Ramos (cell line): ENCODE measurements around the gene TDP1.
"Not testable (repeated sequence)": the region's sequence is repeated elsewhere in the genome, so short reads cannot be mapped to it uniquely, and the experiment has no call there.

Source experiments
- in situ Hi-C: fragments of 300-500 bp; cut with MboI; formaldehyde crosslinking; loops from one replicate; pipeline ENCODE4 v1.14.3; 2022; ENCODE audit warnings: low sequenced_read_pairs; ENCODE audit not compliant: unreplicated experiment

The TDP1 gene

DNA sequence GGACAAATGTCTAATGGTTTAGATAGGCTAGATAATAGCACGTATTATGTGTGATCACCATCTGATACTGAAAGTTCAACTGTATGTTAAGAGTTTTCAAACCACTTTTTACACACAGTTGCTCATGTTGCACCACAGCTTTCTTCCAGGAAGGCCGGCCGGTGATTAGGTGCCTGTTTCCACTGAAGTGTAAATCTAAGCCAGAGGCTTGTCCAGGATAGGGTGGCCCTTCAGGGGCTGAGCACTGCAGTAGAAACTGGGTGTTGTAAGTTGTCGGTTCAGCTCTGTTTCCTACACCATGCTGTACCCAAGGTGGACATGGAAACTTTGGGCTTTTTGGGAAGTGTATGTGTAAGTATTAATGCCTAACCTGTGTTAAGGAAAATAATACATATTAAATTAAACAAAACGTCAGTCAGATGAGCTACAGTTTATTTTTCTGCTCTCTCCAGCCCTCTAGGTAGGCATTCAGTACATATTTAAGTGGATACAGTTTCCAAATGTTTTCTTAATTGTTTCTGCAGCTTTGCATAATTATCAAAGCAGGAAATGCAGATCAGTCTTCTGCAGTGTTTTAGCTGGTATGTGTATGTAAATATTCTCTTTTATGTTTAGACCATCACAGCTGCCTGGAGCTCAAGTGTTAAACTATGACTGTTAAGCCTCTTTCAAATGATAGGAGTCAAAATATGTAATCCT lies 30.9 kb downstream of the TDP1 start:
- in situ Hi-C loops, result no loop called here

DNA sequence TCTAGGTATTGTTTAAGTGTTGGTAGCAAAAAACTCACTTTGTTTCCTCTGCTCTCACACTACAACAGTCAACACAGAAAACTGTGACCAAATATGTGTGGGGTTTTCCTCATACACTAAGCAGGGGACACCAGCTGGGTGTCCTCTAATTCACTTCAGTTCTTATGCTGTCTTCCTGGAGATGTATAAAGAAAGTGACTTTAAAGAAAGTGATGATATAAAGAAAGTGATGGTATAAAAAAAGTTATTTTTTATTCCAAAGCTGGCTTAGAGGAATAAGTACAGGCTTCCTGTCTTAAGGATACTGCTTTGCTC lies 31.4 kb downstream of the TDP1 start:
- in situ Hi-C loops, result no loop called here

DNA sequence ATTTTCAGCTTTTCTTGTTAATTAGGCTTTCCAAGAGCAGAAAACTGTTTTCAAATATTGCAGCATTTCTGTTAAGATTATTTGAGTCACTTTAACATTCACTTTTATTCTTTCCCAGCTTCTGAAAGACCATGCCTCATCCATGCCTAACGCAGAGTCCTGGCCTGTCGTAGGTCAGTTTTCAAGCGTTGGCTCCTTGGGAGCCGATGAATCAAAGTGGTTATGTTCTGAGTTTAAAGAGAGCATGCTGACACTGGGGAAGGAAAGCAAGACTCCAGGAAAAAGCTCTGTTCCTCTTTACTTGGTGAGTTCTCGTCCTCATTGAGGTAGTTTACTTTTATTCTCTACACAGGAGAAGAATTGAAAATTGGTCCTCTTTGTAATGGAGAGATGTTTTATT lies 33.1 kb downstream of the TDP1 start:
- in situ Hi-C loops, result no loop called here

DNA sequence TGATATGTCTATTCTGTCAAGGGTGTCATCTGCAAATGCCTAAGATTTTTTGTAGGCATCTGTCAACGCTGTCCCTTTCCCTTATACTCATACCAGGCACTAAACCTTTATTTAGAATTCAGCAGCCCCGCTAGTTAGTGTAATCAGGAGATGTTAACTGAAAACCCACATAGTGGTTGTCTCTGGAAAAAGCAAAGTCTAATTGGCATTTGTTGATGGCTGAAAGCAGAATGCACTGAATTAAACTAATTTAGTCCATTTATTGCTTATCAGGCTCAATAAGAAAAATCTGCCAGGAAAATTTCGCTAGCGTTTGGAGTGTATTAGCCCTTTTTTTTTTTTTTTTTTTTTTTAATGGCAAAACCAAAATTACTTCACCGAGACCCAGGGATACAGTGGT lies 34.5 kb downstream of the TDP1 start:
- in situ Hi-C loops, result no loop called here

DNA sequence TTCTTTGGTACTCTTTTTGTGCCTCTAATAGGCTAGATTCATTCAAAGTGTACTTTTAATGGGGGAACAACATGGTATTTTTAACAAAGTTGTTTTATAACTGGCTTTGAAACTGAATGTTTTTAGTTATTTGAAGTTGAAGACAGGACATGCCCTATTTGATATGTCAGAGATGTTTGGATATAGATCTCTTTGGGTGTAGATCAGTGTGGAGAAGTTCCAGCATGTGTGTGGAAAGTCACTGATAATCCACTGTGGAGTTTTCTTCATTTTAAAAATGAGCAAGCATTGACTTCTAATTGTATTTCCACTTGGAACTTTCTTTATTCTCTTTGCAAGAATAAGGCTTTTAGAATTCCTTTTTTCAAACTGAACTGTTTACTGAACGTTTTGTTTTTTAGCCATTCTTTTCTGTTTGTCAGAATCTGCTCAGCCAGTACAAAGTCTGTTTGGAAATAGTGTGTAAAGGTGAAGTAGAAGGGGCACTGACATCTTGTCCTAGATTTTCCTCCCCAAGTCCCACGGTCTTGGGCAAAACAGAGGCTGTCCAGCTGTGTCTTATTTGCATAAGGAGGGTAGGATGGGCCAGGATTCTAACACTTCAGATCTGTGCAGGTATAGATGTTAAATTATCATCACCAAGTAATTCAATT lies 35.0 kb downstream of the TDP1 start:
- in situ Hi-C loops, result no loop called here

DNA sequence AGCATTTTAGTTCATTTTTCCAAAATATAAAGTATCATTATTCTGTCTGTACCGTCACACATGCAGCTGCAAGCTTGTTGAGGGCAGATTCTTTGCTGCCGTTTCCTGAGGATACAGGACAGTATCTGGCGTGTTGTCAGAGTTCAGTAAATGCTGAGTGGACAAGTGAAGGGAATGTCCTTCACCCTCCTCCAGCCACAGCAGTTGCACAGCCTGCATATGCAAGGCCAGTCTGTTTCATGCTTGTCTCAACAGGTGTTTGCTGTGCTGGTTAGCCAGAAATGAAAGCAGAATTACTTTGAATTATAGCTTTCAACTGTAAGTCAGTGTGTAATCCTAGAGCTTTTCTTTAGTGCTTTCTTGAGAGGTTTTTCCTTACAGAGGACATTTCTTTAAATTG lies 36.5 kb downstream of the TDP1 start:
- in situ Hi-C loops, result no loop called here

DNA sequence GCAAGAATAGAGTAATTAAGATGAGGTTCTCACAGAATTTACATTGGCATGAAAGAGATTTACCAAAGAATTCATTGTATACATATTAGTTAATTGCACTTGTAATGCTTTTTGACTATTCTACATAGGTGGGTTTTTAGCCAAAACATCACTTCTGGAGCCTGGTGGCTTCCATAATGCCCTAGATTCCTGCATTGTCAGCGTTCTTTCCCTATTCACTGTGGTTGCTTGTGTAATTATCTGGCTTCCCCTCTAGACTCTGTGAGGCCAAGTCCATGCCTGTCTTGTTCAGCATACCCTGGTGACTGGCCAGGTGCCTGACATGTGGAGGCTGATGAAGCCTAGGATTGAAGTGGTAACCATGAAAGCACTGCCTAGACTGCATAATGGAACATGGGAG lies 41.2 kb downstream of the TDP1 start:
- in situ Hi-C loops, result no loop called here

DNA sequence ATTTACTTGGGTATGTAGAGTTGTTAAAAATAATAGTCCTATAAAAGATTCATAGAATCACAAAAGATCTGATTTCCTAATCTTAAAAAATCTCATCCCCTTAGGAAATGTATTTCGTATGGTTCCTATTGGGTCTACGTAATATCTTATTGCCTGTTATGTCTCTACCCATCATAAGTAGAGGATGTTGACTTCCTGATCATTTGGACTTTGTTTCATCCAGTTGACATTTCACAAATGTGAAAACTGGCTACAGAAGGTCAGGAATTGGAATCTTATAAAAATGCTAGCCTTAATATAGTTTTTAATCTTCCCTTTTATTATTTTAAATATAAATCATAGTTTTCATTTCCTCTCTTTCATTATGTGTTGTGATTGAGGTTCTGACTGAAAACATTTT lies 45.2 kb downstream of the TDP1 start:
- in situ Hi-C loops, result no loop called here

DNA sequence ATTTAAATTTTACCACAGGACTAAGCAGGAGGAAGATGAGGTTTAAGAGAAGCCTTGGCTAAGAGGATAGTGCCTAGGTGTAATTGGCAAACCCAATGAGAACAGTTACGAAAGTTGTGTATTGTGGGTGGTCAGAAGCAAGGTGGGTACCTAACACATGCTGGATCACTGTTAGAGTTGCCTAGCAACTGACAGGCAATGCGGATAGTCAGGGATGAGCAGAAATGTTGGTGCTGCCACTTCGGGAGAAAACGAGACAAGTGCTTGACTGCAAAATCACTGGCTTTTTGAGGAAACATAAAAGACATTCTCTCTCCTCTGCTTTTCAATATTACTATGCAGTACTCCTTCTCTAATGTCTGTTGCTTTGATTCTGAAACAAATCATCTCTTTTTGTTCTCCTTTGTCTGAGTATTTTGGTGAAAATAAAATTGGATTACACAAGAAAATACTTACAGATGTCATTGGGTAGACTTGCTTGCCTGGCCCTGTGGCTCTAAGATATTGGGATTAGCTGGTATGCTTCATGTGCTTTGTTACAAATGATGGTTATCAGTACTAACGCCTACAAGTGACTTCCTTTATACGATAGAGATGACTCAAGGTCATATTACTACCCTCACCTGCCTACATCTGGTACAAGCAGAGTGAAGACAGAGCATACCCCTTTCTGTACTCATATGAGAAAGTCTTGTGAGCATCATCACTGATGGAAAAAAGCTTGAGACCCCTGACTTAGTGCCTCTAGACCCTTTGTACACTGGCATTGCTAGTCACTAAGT lies 48.0 kb downstream of the TDP1 start:
- in situ Hi-C loops, result no loop called here

DNA sequence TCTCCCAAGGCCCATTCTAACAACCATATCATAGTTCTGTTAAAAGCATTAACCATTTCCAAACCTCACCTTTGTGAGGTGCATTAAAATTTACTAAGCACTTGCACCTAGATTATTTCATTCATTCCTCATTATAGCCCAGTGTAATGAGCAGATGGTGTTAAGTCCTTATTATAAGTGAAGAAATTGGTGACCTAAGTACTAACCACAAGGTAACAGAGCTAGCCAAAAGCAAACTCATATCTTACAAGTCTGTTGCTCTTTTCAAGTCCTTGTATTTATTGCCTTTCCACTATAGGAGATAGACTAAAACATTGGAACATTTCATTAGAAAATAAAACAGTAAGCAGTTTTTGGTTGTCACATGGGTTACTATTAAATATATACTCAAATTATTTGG lies 49.7 kb downstream of the TDP1 start:
- in situ Hi-C loops, result no loop called here

DNA sequence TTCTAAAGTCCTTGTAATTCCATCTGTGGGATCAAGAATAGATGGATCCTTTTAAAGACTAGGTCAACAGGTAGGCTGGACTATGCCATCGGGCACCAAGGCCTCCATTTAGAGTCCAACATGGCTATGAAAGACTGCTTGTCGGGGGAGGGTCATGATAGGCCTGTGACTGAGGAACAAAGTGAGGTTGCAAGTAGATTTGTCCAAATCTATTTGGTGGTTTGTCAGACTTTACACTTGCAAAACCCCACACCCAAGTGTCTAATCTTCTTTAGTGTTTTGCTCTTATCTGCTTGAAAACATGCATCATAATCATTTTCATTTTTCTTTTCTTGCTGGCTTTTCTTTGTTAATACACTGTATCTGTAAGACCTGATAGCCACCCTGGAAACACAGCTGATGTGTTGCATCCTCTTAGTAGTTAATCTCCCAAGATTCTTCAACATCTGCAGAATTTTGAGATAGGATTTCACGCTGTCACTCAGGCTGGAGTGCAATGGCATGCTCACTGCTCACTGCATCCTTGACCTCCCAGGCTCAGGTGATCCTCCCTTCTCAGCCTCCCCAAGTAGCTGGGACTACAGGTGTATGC lies 50.3 kb downstream of the TDP1 start:
- in situ Hi-C loops, result no loop called here

DNA sequence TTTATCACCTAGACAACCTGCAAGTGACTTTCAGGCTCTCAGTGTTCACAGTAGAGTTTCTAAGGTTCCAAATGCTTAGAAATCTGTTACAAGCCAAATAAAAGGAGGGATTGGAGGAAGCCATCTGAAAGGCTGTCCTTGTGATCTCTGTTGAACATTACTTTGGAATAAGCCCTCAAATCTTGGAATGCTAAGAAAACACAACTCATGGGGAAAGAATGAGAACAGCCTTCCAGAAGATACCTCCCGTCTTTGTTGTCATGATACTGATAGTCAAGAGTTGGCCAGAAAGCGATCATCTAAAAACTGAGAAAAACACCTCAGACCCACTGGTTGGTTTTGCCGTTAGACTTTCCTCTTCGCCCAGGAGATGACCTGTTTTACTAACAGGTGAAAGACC lies 61.6 kb downstream of the TDP1 start:
- in situ Hi-C loops, result no loop called here

DNA sequence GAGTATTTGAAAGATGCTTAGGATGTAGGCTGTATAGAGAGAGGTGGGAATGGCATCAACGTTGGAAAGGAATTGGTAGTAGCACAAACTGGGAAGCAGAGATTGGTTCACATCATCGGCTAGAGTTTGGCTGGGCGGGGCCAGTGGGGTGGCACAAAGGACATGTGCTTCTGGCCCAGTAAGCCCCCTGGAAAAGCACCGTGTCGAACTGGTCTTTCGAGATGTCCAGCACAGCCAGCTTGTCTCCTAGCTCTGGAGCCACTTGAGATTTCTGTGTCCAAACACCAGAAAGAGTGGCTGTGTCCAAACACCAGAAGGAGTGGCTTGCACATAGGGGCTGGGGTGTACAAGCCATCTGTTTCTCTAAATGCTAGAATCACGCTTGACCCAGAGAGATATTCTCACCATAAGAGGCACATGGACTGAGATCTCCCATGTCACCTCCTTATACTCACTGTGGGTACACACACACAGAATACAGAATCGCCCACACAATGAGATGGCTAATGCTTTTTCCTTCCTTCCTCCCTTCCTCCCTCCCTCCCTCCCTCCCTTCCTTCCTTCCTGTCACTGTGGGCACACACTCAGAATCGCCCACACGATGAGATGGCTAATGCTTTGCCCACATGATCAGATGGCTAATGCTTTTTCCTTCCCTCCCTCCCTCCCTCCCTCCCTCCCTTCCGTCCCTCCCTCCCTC lies 64.2 kb downstream of the TDP1 start:
- in situ Hi-C loops, result no loop called here

DNA sequence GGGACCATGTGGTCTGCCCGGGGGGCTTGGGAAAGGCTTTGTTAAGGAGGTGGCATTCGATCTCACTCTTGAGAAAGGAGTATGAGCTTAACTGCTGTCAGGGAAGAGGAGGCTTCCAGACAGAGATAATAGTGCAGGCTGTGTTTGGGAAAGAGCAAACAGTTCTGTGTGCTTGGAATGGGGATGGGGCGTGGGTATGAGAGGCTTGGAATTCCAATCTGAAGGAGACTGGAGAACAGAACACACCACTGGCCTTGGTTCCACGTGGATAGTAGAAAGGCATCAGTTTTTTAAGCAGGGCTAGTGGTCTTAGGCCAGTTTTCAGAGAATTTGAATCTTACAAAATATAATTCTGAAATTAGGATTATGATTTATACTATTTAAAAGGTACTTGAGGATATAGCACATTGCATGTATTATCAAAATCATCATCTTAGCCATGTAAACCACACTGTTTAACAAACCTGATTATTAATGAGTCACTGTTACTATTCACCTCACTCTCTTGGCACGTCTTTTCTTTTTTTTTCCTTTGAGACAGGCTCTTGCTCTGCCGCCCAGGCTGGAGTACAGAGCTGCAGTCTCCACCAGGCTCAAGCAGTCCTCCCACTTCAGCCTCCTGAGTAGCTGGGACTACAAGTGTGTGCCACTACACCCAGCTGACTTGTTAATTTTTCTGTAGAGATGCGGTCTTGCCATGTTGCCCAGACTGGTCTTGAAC lies 67.6 kb downstream of the TDP1 start:
- in situ Hi-C loops, result no loop called here

DNA sequence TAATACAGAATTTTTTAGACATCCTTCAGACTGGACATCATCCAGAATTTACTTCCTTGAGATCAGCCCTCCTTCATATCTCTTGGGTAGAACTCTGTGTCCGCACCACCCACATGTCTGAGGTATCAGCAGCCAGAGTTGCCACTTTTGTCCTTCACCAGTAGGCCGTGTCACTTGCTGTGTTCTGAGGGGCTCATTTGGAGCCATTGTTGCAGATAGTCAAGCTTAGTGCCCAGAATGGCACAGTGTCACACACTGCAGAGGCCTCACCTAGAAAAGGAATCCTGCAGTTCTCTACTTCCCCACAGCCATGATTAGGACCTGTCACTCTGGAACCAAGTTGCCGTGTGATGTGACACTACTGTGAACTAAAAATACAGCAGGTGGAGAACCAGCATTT lies 69.2 kb downstream of the TDP1 start:
- in situ Hi-C loops, result no loop called here

DNA sequence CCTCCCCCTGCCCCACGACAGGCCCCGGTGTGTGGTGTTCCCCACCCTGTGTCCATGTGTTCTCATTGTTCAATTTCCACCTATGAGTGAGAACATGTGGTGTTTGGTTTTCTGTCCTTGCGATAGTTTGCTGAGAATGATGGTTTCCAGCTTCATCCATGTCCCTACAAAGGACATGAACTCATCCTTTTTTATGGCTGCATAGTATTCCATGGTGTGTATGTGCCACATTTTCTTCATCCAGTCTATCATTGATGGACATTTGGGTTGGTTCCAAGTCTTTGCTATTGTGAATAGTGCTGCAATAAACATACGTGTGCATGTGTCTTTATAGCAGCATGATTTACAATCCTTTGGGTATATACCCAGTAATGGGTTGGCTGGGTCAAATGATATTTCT lies 70.9 kb downstream of the TDP1 start:
- in situ Hi-C loops, result not testable (repeated sequence)

DNA sequence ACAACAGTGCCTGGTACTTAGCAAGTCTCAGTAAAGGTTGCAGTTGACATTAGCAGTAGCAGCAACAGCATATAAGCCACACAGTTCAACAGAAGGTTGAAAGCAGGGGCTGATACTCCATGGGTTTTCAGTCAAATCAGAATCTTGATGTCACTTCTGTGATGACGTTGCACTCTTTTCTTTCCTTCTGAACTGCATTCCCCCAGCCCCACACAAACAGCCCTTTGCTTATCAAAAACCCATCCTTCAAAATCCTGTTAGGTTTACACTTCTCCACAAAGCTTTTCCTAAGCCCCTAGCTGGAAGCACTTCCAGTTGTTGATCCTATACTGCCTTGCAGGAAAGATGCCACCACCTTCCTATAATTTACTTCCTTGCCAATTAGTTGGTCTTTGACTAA lies 72.1 kb downstream of the TDP1 start:
- in situ Hi-C loops, result no loop called here

DNA sequence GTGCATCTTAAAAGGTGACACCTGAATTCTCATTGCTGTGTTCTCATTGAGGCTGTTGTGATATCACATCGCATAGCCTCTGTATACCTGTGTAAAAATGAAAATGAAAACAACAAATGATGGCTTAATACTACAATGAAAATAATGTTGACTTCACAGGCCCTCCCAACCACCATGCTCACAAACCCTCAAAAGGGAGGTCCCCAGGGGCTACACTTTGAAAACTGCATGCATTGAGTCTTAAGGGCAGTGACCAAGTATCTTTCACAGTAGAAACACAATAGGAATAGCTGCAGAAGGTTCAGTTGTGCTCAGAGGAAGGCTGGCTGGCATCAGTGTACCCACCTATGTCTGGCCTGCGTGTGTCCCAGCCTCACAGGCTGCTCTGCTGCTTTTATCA lies 78.4 kb downstream of the TDP1 start:
- in situ Hi-C loops, result no loop called here

DNA sequence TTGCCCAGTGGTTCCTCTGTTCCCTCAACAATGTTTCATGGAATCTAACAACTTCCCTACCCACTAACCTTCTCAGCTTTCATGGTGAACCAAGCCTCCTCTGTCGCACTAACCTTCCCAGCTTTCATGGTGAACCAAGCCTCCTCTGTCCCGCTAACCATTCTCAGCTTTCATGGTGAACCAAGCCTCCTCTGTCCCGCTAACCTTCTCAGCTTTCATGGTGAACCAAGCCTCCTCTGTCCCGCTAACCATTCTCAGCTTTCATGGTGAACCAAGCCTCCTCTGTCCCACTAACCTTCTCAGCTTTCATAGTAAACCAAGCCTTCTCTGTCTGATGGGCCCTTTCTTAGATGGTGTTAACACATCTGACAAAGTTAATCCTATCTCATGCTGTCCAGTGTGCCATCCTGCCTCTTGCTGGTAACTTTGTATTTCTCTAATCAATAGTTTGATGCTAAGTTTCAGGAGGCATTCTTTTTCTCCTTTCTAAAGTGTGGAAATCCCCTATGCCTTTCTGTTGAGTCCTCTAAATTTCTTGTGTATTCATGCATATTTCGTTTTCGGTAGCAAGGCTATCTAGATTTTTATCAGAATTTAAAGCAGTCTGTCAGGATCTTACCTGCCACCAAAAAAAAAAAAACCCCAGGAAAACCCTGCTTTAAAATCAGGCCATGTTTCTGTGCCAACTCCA lies 79.3 kb downstream of the TDP1 start:
- in situ Hi-C loops, result no loop called here
